ENCODE data around the gene PPL.
"Not testable (repeated sequence)": the region's sequence is repeated elsewhere in the genome, so short reads cannot be mapped to it uniquely, and the experiment has no call there.

Gene PPL

GRCh38 chr16:4898811-4899473 lies 38.0 kb downstream of the PPL start:
- TF ChIP-seq, protein P1, sequence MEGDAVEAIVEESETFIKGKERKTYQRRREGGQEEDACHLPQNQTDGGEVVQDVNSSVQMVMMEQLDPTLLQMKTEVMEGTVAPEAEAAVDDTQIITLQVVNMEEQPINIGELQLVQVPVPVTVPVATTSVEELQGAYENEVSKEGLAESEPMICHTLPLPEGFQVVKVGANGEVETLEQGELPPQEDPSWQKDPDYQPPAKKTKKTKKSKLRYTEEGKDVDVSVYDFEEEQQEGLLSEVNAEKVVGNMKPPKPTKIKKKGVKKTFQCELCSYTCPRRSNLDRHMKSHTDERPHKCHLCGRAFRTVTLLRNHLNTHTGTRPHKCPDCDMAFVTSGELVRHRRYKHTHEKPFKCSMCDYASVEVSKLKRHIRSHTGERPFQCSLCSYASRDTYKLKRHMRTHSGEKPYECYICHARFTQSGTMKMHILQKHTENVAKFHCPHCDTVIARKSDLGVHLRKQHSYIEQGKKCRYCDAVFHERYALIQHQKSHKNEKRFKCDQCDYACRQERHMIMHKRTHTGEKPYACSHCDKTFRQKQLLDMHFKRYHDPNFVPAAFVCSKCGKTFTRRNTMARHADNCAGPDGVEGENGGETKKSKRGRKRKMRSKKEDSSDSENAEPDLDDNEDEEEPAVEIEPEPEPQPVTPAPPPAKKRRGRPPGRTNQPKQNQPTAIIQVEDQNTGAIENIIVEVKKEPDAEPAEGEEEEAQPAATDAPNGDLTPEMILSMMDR (IDR thresholded peaks at IDR 0.05; ENCODE audit: insufficient read depth, low read depth, low read length, missing control alignments): no peak
- H3K4me3 ChIP-seq (ENCODE audit: low read depth, low read length): no peak overlapping the region
- no peak for DNase-seq (ENCODE audit: low read depth)

DNA sequence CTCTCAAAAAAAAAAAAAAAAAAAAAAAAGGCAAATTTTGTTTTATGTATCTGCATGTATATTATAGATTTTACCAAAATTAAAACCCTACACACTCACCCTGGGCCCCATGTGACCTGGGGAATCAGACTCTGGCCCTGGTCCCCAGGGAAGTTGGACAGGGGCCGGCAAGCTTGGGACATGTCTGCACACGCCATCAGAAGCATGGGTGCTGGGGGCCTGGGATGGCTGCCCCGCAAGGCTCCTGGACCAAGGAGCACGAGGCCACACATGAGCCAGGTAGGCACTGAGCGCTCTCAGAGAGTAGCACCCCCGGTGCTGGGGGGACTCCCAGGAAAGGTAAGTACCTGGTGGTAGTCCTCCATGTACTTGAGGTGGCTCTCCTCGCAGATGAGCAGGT lies 39.6 kb downstream of the PPL start:
- DNase-seq (ENCODE audit: low read depth): no peak
- TF ChIP-seq, protein P1 (IDR thresholded peaks at IDR 0.05; ENCODE audit: insufficient read depth, low read depth, low read length, missing control alignments): no peak
- no peak overlapping the region for H3K4me3 ChIP-seq (ENCODE audit: low read depth, low read length)

DNA sequence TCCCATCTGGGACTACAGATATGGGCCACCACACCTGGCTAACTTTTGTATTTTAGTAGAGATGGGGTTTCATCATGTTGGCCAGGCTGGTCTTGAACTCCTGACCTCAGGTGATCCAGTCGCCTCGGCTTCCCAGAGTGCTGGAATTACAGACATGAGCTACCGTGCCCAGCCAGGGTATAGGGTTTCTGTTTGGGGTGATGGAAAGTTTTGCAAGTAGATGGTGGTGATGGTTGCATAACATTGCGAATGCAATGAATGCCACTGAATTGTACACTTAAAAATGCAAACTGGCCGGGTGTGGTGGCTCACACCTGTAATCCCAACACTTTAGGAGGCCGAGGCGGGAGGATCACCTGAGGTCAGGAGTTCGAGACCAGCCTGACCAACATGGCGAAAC lies 40.2 kb downstream of the PPL start:
- DNase-seq (ENCODE audit: low read depth): not testable (repeated sequence)

DNA sequence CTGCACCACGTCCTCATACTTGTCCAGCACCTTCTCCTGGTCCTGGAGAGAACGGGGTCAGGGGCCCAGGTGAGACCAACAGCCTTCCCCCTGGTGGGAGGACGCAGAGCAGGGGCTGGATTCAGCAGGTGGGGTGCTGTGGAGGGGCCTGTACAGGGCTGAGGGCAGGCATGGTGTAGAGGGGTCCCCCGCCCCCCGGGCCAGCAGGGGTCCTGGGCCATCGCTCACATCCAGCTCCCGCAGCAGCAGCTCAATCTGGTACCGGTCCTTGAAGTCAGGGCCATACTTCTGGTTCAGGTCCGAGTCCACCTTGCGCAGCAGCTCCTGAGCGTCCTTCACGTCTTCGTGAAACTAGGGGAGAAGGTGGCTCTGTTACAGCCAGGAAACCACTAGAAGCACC lies 41.6 kb downstream of the PPL start:
- no peak for DNase-seq (ENCODE audit: low read depth)
- H3K4me3 ChIP-seq (ENCODE audit: low read depth, low read length): no peak overlapping the region
- TF ChIP-seq, protein P1 (IDR thresholded peaks at IDR 0.05; ENCODE audit: insufficient read depth, low read depth, low read length, missing control alignments): no peak

More for the DNA sequence above, 40.2 kb downstream of the PPL start:
- H3K4me3 ChIP-seq (ENCODE audit: low read depth, low read length): not testable (repeated sequence)

GRCh38 chr16:4894276-4895150 lies 42.4 kb downstream of the PPL start:
- no peak overlapping the region for H3K4me3 ChIP-seq (ENCODE audit: low read depth, low read length)
- TF ChIP-seq, protein P1 (IDR thresholded peaks at IDR 0.05; ENCODE audit: insufficient read depth, low read depth, low read length, missing control alignments): no peak
- peak; percentile 7 for DNase-seq (ENCODE audit: low read depth)

DNA sequence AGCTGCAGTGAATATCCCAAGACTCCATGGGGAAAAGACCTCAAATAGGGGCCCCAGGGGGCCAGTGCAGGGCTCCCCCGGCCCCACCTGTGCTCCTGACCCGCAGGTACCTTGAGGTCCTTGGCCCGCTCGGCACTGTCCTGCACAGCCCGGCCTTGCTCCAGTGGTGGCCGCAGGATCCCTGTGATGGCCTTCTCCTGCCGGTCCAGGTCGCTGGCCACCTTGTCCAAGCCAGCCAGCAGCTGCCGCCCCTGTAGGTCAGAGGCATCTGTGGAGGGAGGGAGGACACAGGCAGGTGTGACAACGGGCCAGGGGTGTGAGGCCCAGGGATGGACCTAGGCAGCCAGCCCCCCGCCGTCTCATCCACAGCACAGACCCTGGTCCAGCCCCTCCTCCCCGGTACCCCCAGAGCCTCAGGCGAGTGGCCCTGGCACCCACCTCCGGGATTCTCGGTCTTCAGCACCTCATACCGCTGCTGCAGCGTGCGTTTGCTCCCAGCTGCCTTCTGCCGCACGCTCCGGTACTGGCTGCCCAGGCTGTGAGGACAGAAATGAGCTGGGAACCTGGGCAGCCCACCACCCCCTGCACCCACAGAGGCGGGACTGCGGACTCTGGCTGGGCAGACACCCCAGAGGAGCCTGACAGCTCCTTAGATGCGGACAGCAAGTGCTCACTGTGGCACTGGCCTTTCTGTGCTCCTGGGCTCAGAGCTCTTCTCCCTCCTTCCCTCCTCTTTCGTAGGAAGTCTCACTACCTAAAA lies 43.7 kb downstream of the PPL start:
- no peak overlapping the region for H3K4me3 ChIP-seq (ENCODE audit: low read depth, low read length)
- DNase-seq (ENCODE audit: low read depth): no peak
- TF ChIP-seq, protein P1 (IDR thresholded peaks at IDR 0.05; ENCODE audit: insufficient read depth, low read depth, low read length, missing control alignments): no peak

Measured in GM12865 (cell line).